HepG2 (cell line): ENCODE results near the gene PTPRD.

Experiments
- CTCF ChIP-seq: sonication (generic); formaldehyde crosslinking; IDR thresholded peaks from 2 replicates; pipeline ENCODE4 v1.5.0; 2020; ENCODE audit warnings: mild to moderate bottlenecking, missing genetic modification reagents, moderate library complexity
- KAT7 ChIP-seq: IDR thresholded peaks from 2 replicates; pipeline ENCODE4 v1.6.1; 2018; ENCODE audit warnings: borderline replicate concordance, missing compliant biosample characterization
- LRRFIP1 ChIP-seq: sonication (generic); formaldehyde crosslinking; conservative IDR thresholded peaks from 2 replicates; pipeline ENCODE4 v1.4.0; 2020; ENCODE audit warnings: missing genetic modification reagents
- TEAD3 ChIP-seq: optimal IDR thresholded peaks from 2 replicates; pipeline ENCODE3; 2016; ENCODE audit warnings: borderline replicate concordance
- ZNF775 ChIP-seq: sonication (generic); formaldehyde crosslinking; IDR thresholded peaks from 2 replicates; pipeline ENCODE4 v1.4.0; 2020; ENCODE audit warnings: missing genetic modification reagents, mild to moderate bottlenecking, moderate library complexity, borderline replicate concordance

- TF ChIP-seq KAT7 (CRISPR knock-in tag), result no peak
- TF ChIP-seq ZNF775 (CRISPR knock-in tag), result no peak
- no peak for TF ChIP-seq CTCF
- TF ChIP-seq TEAD3, result no peak
- TF ChIP-seq LRRFIP1, result no peak
Observed at GRCh38 chr9:8955315-8955714, 1657.5 kb downstream of the PTPRD start.
